HCT116 (cell line): ENCODE results near the gene HMCN1. TPM values are rescaled to one million over a fixed set of nuclear protein-coding genes. Genes with fewer than 3 reads are reported as not detected.

Experiments
- ATAC-seq: fragments of 200-7000 bp; cut with Tn5 transposase; 2 replicates; pipeline ENCODE4 v1.9.1; 2020; ENCODE audit warnings: mild to moderate bottlenecking, moderate library complexity
- BruUV-seq: library from RNA; stranded (reverse); fragments of 400-500 nt; replicated peaks from 2 replicates; lab custom pipeline; 2021; lab: Mats Ljungman, UMichigan
- CTCF ChIA-PET: fragments of 300-600 bp; sonication (Branson Sonifier 250); formaldehyde crosslinking; loops from one replicate; lab custom pipeline; 2021; ENCODE audit warnings: antibody characterized with exemption; lab: Charles Lee
- POLR2A ChIA-PET: fragments of 300-600, 350-600 bp; sonication (Branson Sonifier 250); formaldehyde crosslinking; loops from one replicate; lab custom pipeline; 2021; ENCODE audit warnings: antibody characterized with exemption; lab: Charles Lee
- RAD21 ChIA-PET, 2 experiments: fragments of 300-600 bp; sonication (Branson Sonifier 250); formaldehyde crosslinking; loops; one replicate each; lab custom pipeline; 2023; ENCODE audit warnings: low total read pairs in 2 of 2; ENCODE audit not compliant: uncharacterized antibody in 2 of 2, unreplicated experiment in 2 of 2, low non-redundant PET in 1 of 2; lab: Charles Lee
- DNase-seq: peaks from one replicate; pipeline ENCODE4 v3.0.0-alpha.2; 2010; ENCODE audit warnings: low read depth, low spot score
- H2AFZ ChIP-seq: fragments of 200-600 bp; shearing (Covaris generic), sonication (generic); 2 replicates; pipeline ENCODE4 v1.6.1; 2017; ENCODE audit warnings: low read depth, mixed run types, mixed read lengths, antibody characterized with exemption, low read length; ENCODE audit not compliant: poor library complexity, severe bottlenecking
- H3K27ac ChIP-seq: 2 replicates; pipeline ENCODE4 v1.5.1; 2012; ENCODE audit warnings: low read depth, low read length
- H3K27me3 ChIP-seq: fragments of 200-600 bp; sonication (generic); 2 replicates; pipeline ENCODE4 v1.6.1; 2016; ENCODE audit warnings: mixed run types, low read length, mixed read lengths; ENCODE audit not compliant: insufficient read depth
- H3K36me3 ChIP-seq, 2 experiments: fragments of 200-500 bp in 1 of 2; fragments of 200-600 bp in 1 of 2; sonication (Bioruptor generic) in 1 of 2; sonication (generic) in 1 of 2; 2 replicates each; pipeline versions ENCODE4 v1.5.1 to v1.6.1; 2014 to 2016; ENCODE audit warnings: low read length in 2 of 2, inconsistent platforms in 1 of 2, mixed read lengths in 1 of 2, mixed run types in 1 of 2; ENCODE audit not compliant: insufficient read depth in 2 of 2, control insufficient read depth in 1 of 2
- H3K4me1 ChIP-seq, 2 experiments: fragments of 200-600 bp in 1 of 2; sonication (generic) in 1 of 2; 2 replicates each; pipeline versions ENCODE4 v1.5.1 to v1.6.1; 2012 to 2017; ENCODE audit warnings: low read length in 2 of 2, inconsistent platforms in 1 of 2, mild to moderate bottlenecking in 1 of 2, mixed read lengths in 1 of 2, mixed run types in 1 of 2, moderate library complexity in 1 of 2; ENCODE audit not compliant: insufficient read depth in 2 of 2, control insufficient read depth in 1 of 2
- H3K4me2 ChIP-seq: fragments of 200-600 bp; sonication (generic); 2 replicates; pipeline ENCODE4 v1.6.1; 2017; ENCODE audit warnings: mixed run types, low read length, mixed read lengths
- H3K4me3 ChIP-seq, 2 experiments: fragments of 200-600 bp in 1 of 2; sonication (generic) in 1 of 2; replicated peaks in 1 of 2; 2 replicates each; pipeline ENCODE4 v1.5.1; 2011 to 2016; ENCODE audit warnings: low read length in 2 of 2, control low read depth in 1 of 2, low read depth in 1 of 2, mild to moderate bottlenecking in 1 of 2, mixed read lengths in 1 of 2, mixed run types in 1 of 2
- H3K79me2 ChIP-seq: fragments of 200-600 bp; sonication (generic); 2 replicates; pipeline ENCODE4 v1.6.1; 2017; ENCODE audit warnings: mild to moderate bottlenecking, mixed run types, low read length, moderate library complexity, mixed read lengths; ENCODE audit not compliant: insufficient read depth
- H3K9ac ChIP-seq: fragments of 200-600 bp; sonication (generic); 2 replicates; pipeline ENCODE4 v1.6.1; 2016; ENCODE audit warnings: low read length, mixed read lengths
- H3K9me2 ChIP-seq: fragments of 200-600 bp; sonication (generic), shearing (Covaris generic); 2 replicates; pipeline ENCODE4 v1.6.1; 2017; ENCODE audit warnings: mixed run types, mild to moderate bottlenecking, moderate library complexity; ENCODE audit not compliant: insufficient read depth
- H3K9me3 ChIP-seq, 2 experiments: fragments of 200-500 bp in 1 of 2; fragments of 200-600 bp in 1 of 2; sonication (Bioruptor generic) in 1 of 2; sonication (generic) in 1 of 2; 2 replicates each; pipeline ENCODE4 v1.6.1; 2014 to 2017; ENCODE audit warnings: low read length in 2 of 2, mixed read lengths in 2 of 2, inconsistent platforms in 1 of 2, low read depth in 1 of 2, mild to moderate bottlenecking in 1 of 2, mixed run types in 1 of 2, moderate library complexity in 1 of 2; ENCODE audit not compliant: control insufficient read depth in 1 of 2, insufficient read depth in 1 of 2
- H4K20me1 ChIP-seq: fragments of 200-600 bp; sonication (generic), shearing (Covaris generic); 2 replicates; pipeline ENCODE4 v1.6.1; 2017; ENCODE audit warnings: mixed run types, mild to moderate bottlenecking, moderate library complexity; ENCODE audit not compliant: insufficient read depth
- ATF3 ChIP-seq: IDR thresholded peaks from 2 replicates; pipeline ENCODE4 v1.6.1; 2012
- CBX3 ChIP-seq: IDR thresholded peaks from 2 replicates; pipeline ENCODE4 v1.6.1; 2012; ENCODE audit warnings: low read depth
- CEBPB ChIP-seq: IDR thresholded peaks from 2 replicates; pipeline ENCODE4 v1.6.1; 2012; ENCODE audit warnings: low read depth
- CTCF ChIP-seq, 3 experiments: fragments of 200-600 bp in 1 of 3; sonication (generic) in 1 of 3; IDR thresholded peaks in 2 of 3; conservative IDR thresholded peaks in 1 of 3; 2 replicates each; pipeline ENCODE4 v1.5.1; 2012 to 2017; ENCODE audit warnings: low read depth in 2 of 3, low read length in 2 of 3, antibody characterized with exemption in 1 of 3, borderline replicate concordance in 1 of 3, control low read depth in 1 of 3, mild to moderate bottlenecking in 1 of 3, mixed read lengths in 1 of 3, mixed run types in 1 of 3, moderate library complexity in 1 of 3; ENCODE audit not compliant: insufficient read depth in 1 of 3
- EZH2 ChIP-seq: fragments of 200-600 bp; sonication (generic); IDR thresholded peaks from 2 replicates; pipeline ENCODE4 v1.6.1; 2017; ENCODE audit warnings: antibody characterized with exemption, mixed run types
- EZH2phosphoT487 ChIP-seq: fragments of 200-600 bp; IDR thresholded peaks from 2 replicates; pipeline ENCODE4 v1.6.1; 2018; ENCODE audit warnings: antibody characterized with exemption, borderline replicate concordance
- FOSL1 ChIP-seq: IDR thresholded peaks from 2 replicates; pipeline ENCODE4 v1.6.1; 2012; ENCODE audit warnings: low read depth
- JUND ChIP-seq: IDR thresholded peaks from 2 replicates; pipeline ENCODE4 v1.6.1; 2012
- POLR2A ChIP-seq: IDR thresholded peaks from 2 replicates; pipeline ENCODE4 v1.7.0; 2011; ENCODE audit warnings: borderline replicate concordance; ENCODE audit not compliant: insufficient read depth, insufficient read length; ENCODE audit errors: extremely low read depth
- RAD21 ChIP-seq: IDR thresholded peaks from 2 replicates; pipeline ENCODE4 v1.6.1; 2012; ENCODE audit warnings: low read depth, mild to moderate bottlenecking
- SIN3A ChIP-seq: IDR thresholded peaks from 2 replicates; pipeline ENCODE4 v1.6.1; 2012; ENCODE audit warnings: low read depth
- SP1 ChIP-seq: IDR thresholded peaks from 2 replicates; pipeline ENCODE4 v1.6.1; 2012; ENCODE audit warnings: low read depth
- SRF ChIP-seq: IDR thresholded peaks from 2 replicates; pipeline ENCODE4 v1.6.1; 2012; ENCODE audit warnings: low read depth
- TCF7L2 ChIP-seq: IDR thresholded peaks from 2 replicates; pipeline ENCODE4 v1.7.0; 2011; ENCODE audit warnings: borderline replicate concordance, inconsistent platforms; ENCODE audit not compliant: insufficient read depth, insufficient read length; ENCODE audit errors: extremely low read depth
- YY1 ChIP-seq: IDR thresholded peaks from 2 replicates; pipeline ENCODE4 v1.6.1; 2011; ENCODE audit warnings: low read length, low read depth, moderate library complexity, mild to moderate bottlenecking; ENCODE audit not compliant: insufficient replicate concordance; ENCODE audit errors: extremely low read depth
- ZFX ChIP-seq: fragments of 450-650 bp; IDR thresholded peaks from 2 replicates; pipeline ENCODE4 v1.6.1; 2017
- ZNF274 ChIP-seq: fragments of 200-500 bp; sonication (Bioruptor generic); IDR thresholded peaks from 2 replicates; pipeline ENCODE4 v1.6.1; 2014; ENCODE audit warnings: mild to moderate bottlenecking, low read depth, low read length, inconsistent platforms
- intact Hi-C: fragments of 100-400 bp; cut with micrococcal nuclease; formaldehyde crosslinking; loops from 2 replicates; pipeline ENCODE4 v1.10.0; 2022
- total RNA-seq: library from RNA; stranded (reverse); gene quantifications from one replicate; pipeline ENCODE4 v1.2.1, GENCODE V29; 2021; ENCODE audit not compliant: unreplicated experiment

The HMCN1 gene
- total RNA-seq, 1 experiment from 2014 or later = 0.59 TPM

- POLR2A ChIA-PET = no interaction called here
- DNase-seq (no peak), ATAC-seq (no peak)
- TF ChIP-seq ZNF274 = no peak
- TF ChIP-seq TCF7L2 = no peak
- no peak for TF ChIP-seq SRF
- no peak for TF ChIP-seq SP1
- TF ChIP-seq EZH2phosphoT487 = no peak
- no peak for TF ChIP-seq YY1
- TF ChIP-seq, all 23 proteins: peak for 0
- intact Hi-C loops = no loop called here
- H3K4me1 ChIP-seq = peaks cover 5 to 21% of the 10 kb centered on the region in 2 experiments; a peak in 3 of 4 replicates
- H3K36me3 ChIP-seq = no peaks in the 10 kb centered on the region
- H3K9ac ChIP-seq = no peak overlapping the region
- no peaks in the 10 kb centered on the region for H3K9me2 ChIP-seq
- no peaks in the 10 kb centered on the region for H3K27me3 ChIP-seq
- ChIA-PET CTCF (no interaction called here), RAD21 (no interaction called here)
- no peak overlapping the region for H3K4me3 ChIP-seq
- H3K9me3 ChIP-seq = no peaks in the 10 kb centered on the region
- no peak overlapping the region for H2AFZ ChIP-seq
- H3K27ac ChIP-seq = no peak overlapping the region
- H3K4me2 ChIP-seq = no peak overlapping the region
- H3K79me2 ChIP-seq = no peaks in the 10 kb centered on the region
- BruUV-seq = no TSS peak
- H4K20me1 ChIP-seq = no peaks in the 10 kb centered on the region
These were observed 500.9 kb downstream of the HMCN1 start for GRCh38 chr1:186234976-186235686.

GRCh38 chr1:186235696-186236095 lies 501.5 kb downstream of the HMCN1 start:
- Histone ChIP-seq H3K4me3 (no peak overlapping the region), H3K9me2 (no peaks in the 10 kb centered on the region), H3K36me3 (no peaks in the 10 kb centered on the region), H3K9ac (no peak overlapping the region), H4K20me1 (no peaks in the 10 kb centered on the region), H2AFZ (peak overlapping the region; percentile 12), H3K9me3 (no peaks in the 10 kb centered on the region), H3K4me1 (peaks cover 5 to 21% of the 10 kb centered on the region in 2 experiments; a peak in 3 of 4 replicates), H3K79me2 (no peaks in the 10 kb centered on the region), H3K4me2 (no peak overlapping the region), H3K27ac (no peak overlapping the region), H3K27me3 (no peaks in the 10 kb centered on the region)
- ATAC-seq (no peak), DNase-seq (no peak)
- BruUV-seq = no TSS peak
- ChIA-PET POLR2A (no interaction called here), CTCF (no interaction called here), RAD21 (no interaction called here)
- intact Hi-C loops = no loop called here
- TF ChIP-seq SIN3A = no peak
- TF ChIP-seq JUND = no peak
- no peak for TF ChIP-seq SP1
- TF ChIP-seq FOSL1 = no peak
- no peak for TF ChIP-seq SRF
- TF ChIP-seq CTCF (IDR thresholded peaks at IDR 0.05 in 2 of 3, conservative IDR thresholded peaks at IDR 0.05 in 1 of 3; ENCODE audit: borderline replicate concordance in 1 of 3, insufficient read depth in 1 of 3, low read depth in 2 of 3, low read length in 2 of 3) = no peak
- TF ChIP-seq ZNF274 = no peak
- no peak for TF ChIP-seq CBX3
- TF ChIP-seq EZH2phosphoT487 = no peak
- TF ChIP-seq YY1 = no peak
- no peak for TF ChIP-seq RAD21
- TF ChIP-seq POLR2A = no peak
- no peak for TF ChIP-seq ZFX
- no peak for TF ChIP-seq CEBPB
- no peak for TF ChIP-seq ATF3
- TF ChIP-seq EZH2 = no peak
